CD4-positive, alpha-beta T cell treated with Interleukin-17A for 4 hours (primary cell): ENCODE results near the gene MTARC1.

ENCODE experiments used
- DNase-seq: peaks from one replicate; pipeline ENCODE4 v3.0.0-alpha.2; 2020; ENCODE audit warnings: mixed read lengths

MTARC1 gene

GRCh38 chr1:220808345-220809186 lies 21.9 kb downstream of the MTARC1 start:
- DNase-seq, result no peak

GRCh38 chr1:220809187-220809550 lies 22.5 kb downstream of the MTARC1 start:
- no peak for DNase-seq

DNA sequence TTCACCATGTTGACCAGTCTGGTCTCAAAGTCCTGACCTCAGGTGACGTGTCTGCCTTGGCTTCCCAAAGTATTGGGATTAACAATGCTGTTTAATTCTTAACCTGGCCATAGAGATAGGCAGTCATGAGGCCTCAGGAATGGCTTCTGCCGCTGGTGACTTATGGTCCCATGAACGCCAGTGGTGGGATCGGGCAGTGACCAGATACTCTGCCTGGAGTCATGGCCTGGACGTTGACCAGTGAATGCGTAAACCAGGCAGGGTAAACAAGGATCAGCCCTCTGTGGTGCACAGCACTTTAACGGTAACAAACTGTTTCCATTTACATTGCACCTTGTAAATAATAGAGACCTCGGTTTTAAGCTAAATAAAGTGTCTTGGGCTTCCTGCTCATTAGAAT lies 23.0 kb downstream of the MTARC1 start:
- no peak for DNase-seq

GRCh38 chr1:220810179-220810653 lies 23.5 kb downstream of the MTARC1 start:
- peak; percentile 75 for DNase-seq

DNA sequence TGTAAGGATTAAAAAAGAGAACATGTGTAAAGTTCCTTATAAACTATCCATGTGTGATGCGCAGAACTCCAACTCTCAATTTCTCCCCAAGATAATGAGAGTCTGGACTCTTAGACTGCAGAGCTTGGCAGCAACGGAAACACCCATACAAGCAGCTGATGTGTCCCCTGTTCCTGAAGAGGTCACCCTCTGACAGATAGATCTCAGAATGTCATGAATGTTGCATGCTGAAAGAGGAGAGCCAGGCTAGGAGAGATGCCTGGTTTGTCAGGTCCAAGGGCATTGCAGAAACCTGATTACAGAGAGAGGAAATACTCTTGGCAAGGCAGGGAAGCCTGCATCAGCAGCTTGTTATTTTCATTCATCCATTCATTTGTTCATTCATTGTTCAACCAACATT lies 24.2 kb downstream of the MTARC1 start:
- DNase-seq, result no peak

DNA sequence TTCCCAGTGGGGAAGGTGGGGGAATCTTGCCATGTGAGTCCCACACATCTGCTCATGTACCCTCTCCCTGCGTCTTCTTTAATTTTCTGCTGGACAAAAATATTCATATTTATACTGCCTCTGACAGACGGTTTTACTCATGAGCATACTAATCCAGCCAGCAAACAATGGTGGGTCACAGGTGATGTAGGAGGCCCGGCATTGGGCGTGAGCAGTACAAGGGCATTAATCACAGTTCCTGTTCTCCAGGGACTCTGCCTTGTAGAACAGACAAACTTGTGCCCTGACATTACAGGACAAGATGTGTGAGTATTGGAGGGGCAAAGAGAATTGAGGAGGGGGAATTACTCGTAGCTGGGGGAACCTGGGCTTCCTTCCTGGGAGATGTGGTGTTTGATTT lies 25.0 kb downstream of the MTARC1 start:
- no peak for DNase-seq

DNA sequence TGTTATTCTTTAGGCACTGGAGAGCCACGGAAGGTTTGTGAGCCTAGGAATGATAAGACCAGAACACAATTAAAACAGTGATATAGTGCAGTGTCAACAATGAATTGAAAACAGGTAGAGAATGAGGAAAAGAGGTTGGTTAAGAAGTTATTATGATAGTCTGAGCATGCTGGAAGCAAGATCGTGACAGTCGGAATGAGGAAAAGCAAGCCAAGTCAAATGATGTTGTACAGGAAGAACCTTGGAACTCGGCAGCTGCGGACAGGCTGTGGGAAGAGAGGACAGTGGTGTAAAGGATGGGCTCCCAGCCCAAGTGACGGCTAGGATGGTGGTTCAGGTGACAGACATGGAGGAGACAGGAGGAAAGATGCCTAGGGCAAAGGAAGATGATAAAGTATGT lies 25.6 kb downstream of the MTARC1 start:
- DNase-seq, result no peak

DNA sequence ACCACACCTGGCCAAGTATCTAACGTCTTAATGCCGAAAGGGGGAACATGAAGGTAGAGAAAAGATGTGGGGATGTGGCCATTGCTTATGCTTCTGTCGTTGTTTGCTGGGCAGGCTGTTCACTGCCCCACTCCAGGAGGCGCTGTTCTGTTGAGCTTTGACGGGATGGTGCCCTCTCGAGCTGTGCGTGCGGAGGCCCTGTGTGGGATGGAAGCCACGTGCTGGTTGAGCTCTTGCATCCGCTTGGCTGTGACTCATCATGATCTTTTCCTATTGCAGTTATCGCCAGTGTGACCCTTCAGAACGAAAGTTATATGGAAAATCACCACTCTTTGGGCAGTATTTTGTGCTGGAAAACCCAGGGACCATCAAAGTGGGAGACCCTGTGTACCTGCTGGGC lies 26.3 kb downstream of the MTARC1 start:
- no peak for DNase-seq

DNA sequence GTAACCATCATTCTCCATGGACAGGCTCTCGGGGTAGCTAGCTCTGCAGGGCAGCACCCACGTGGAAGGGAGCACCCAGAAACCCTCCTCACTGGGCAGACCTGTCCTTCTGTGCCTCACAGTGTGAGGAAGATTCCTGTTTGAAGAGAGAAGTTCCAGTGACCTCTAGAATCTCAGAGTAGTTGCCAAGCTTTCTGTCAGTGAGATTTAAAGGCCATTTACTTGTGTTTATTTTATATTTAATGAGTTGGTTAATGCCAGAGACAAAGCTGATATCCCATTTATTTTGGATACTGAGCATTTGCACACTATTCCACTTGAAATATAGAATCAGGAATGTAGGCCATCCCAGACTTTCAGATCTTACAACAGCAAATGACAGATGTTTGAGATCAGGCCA lies 28.7 kb downstream of the MTARC1 start:
- no peak for DNase-seq

- DNase-seq, result no peak
Observed at GRCh38 chr1:220817907-220818306, 31.2 kb downstream of the MTARC1 start.

- no peak for DNase-seq
Observed at GRCh38 chr1:220818421-220819173, 31.9 kb downstream of the MTARC1 start.

DNA sequence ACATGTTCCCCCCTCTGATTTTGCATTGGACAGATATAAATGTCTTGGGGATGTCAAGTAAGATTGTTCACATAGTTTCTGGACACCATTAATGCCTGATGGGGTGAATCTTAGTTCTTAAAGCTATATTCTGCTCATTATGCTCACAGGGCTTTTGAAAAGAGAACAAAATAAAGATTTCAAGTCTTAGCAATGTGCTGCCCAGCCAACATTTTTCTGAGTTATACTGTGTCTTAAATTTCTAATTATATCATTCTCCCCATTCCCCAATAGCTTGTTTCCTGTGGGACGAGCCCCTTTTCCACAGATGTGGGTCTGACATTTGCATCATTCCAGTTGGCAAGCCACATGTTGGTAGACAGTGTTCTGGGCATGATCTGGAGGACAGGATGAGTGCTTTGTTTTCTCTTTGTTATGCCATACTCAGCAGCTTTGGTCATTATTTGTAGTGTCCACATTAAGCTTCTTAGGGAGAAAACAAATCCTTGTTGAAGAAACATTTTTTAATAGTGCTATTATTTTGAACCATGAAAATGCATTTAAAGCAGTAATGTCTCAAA lies 32.8 kb downstream of the MTARC1 start:
- DNase-seq, result no peak

GRCh38 chr1:220824031-220824989 lies 37.6 kb downstream of the MTARC1 start:
- DNase-seq, result no peak

GRCh38 chr1:220825819-220826551 lies 39.3 kb downstream of the MTARC1 start:
- no peak for DNase-seq

GRCh38 chr1:220826729-220827128 lies 40.0 kb downstream of the MTARC1 start:
- DNase-seq, result no peak

DNA sequence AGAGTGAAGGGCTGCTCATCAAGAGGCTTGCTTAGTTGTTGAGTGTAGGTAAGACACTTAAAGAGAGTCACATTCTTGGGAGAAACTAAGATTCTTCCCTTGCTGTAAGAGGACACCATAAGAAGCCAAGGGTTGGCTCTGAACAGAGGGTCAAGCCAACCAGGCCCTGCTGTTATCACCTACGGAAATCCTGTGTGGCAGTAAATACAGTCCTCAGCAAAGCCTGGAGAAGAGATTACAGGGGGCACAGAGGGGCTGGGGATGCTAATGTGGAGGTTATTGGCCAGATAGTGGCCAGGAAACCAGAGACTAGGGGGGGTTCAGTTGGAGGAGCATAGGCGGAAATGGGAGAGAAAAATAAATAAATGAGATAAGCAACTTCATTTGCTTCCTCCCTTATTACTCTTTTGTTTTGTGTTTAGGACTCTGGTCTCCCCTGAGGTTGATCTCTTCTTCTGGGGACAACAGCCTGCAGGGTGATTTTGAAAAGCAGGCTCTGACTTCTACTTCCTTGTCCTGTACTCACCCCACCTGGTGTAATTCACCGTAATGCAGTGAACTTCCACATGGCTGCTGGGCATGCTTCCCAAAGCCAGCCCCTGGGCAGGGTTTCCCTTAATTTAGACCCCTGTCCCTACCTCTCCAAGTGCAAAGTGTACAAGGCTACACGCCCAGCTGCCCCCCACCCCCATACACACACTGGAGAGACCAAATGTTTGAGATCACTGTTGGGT lies 40.9 kb downstream of the MTARC1 start:
- DNase-seq, result no peak

GRCh38 chr1:220828179-220828490 lies 41.4 kb downstream of the MTARC1 start:
- DNase-seq, result no peak

DNA sequence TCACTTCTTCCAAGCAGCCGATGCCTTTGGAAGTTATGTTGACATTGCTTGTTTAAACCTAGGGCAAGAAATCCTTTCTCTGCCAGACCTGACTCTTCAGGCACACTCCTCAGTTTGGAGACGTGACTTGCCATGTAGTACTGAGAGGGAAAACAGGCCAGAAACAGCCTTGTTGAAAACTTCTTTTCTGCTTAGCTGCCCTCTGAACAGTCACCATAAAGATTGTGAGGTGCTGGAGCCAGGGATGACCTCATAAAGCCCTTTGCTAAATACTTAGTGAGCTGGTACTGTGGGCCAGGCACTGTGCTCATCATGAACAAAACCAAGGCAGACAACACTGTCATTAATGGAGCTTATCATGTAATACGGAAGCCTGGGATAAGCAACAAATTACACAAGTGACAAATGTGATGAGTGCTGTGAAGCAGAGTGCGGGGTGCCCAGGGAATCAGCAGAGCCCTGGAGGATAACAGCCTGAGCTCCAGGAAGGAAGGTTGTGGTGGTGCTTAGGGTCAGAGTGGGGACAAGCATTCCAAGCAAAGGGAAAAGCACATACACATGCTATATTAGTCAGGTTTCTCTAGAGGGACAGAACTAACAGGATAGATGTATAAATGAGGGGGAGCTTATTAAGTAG lies 42.4 kb downstream of the MTARC1 start:
- DNase-seq, result no peak

- DNase-seq, result no peak
Observed at GRCh38 chr1:220833436-220833835, 46.7 kb downstream of the MTARC1 start.

DNA sequence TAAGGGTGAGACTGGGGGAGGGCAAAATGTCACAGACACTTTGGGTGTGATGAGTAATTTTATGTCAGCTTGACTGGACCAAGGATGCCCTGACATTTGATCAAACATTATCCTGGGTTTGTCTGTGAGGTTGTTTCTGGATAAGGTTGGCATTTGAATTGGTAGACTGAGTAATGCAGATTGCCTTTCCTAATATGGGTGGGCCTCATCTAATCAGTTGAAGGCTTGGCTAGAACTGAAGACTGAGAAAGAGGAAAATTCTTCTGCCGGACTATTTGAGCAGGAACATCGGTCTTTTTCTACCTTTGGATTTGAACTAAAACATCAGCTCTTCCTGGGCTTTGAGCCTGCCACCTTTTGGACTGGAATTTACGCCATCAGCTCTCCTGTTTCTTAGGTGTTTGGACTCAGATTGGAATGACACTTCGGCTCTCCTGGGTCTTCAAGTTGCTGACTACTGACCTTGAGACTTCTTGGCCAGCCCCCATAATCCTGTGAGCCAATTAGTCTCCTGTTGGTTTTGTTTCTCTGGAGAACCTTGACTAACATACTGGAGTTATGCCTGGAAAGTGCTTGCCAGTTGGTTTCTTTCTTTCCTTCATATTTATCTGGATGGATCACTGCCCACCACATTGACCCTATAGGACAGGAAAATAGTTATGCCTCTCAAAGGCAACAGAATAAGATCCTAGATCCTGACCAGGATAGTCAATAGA lies 47.6 kb downstream of the MTARC1 start:
- no peak for DNase-seq
